OCI-LY1 (cell line): ENCODE measurements around the gene RFK.

Experiments used
- CTCF ChIP-seq: fragments of 200-600 bp; sonication (generic), shearing (Covaris generic); IDR thresholded peaks from 2 replicates; pipeline ENCODE4 v1.5.1; 2017; ENCODE audit warnings: mild to moderate bottlenecking, antibody characterized with exemption, low read length, moderate library complexity, mixed read lengths
- EZH2 ChIP-seq: fragments of 200-600 bp; sonication (generic), shearing (Covaris generic); IDR thresholded peaks from 2 replicates; pipeline ENCODE4 v1.8.0; 2017; ENCODE audit warnings: borderline replicate concordance, mixed run types, mild to moderate bottlenecking, antibody characterized with exemption, low read length, moderate library complexity, mixed read lengths

DNA sequence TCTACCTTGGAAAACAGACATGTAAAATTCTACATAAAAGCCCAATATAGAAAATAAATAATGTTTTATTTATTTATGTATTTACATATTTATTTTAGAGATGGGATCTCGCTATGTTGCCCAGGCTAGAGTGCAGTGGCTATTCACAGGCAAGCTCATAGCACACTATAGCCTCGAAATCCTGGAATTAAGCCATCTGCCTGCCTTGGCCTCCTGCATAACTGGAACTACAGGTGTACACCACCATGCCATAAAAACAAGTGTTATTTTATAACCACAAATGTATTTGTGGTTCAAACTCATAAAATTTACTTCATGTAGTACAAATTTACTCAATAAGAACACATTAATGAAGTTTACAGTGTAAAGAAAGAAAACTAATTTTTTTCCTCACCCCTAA lies 7.0 kb upstream of the RFK start:
- TF ChIP-seq CTCF: no peak
- no peak for TF ChIP-seq EZH2
